SIG-M5 treated with dmso at 0.1 percent for 504 hours (cell line): ENCODE data around the gene SMTNL2.
"Not testable (repeated sequence)": the region's sequence is repeated elsewhere in the genome, so short reads cannot be mapped to it uniquely, and the experiment has no call there.

Source experiments
- DNase-seq: peaks from one replicate; lab custom pipeline; 2025; ENCODE audit not compliant: unreplicated experiment; lab: John Stamatoyannopoulos, UW

The SMTNL2 gene

DNA sequence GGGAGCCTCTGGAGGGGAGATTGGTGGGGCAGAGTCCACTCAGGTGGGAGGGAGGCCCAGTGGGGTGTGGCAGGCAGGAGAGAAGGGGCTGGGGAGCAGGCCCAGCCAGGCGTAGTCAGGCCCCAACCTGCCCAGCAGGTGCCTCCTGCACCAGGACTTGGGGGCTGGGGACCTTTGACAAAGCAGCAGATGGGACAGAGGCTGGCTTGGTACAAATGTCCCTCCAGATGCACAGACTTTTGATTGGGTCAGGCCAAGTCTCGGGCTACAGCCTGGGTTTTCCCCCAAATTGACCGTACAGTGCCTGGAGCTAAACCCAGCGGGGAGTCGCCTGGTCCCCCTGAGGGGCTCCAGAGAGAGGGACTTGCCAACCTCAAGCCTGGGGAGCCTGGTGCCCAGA is 24.4 kb upstream of the SMTNL2 start:
- DNase-seq = no peak

DNA sequence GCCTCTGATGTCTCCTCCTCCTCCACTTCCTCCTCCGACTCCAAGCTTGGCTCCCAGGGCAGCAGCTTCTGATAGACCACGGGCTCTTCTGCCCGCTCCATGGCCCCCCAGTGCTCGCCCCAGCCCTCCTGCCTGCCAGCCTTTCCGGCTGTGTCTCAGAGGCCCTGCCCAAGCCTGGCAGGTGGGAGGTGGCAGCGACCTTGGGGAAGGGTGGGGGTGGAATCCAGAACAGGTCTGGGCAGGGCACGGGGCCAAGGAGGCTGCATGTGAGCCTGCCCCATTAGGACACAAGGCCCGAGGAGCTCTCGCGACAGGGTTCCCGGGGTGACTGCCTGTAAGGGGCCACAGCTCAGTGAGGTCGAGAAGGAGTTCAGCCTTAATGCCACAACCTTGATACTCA is 23.9 kb upstream of the SMTNL2 start, which contains the start of gene GGT6:
Gene GGT6, minus strand, starts transcription at position 157 of the 400 bp plus-strand sequence. Its CDS starts 56 bp downstream, at position 101.
- no peak for DNase-seq

DNA sequence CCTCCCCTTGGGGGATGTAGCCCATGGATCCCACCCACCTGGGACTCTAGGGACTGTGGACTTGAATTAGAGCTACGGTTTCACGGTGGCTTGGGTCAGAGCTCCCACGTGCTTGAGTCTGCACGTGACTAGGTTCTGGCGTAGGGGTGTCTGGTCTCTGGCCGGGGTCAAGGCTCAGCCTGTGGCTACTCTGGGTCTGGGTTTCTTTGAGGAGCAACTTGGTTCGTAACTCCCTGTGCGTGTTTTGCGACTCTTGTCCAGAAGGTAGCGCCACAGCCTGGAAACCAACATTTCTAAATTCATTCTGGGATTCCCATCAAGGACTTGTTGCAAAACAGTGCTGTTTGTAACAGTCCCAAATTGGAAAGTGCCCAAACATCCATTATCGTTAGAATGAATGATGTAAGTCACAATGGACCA is 23.5 kb upstream of the SMTNL2 start:
- DNase-seq = no peak

GRCh38 chr17:4562015-4562969 is 22.0 kb upstream of the SMTNL2 start:
- no peak for DNase-seq

GRCh38 chr17:4565209-4566141 is 18.9 kb upstream of the SMTNL2 start:
- peak; percentile 83 for DNase-seq

DNA sequence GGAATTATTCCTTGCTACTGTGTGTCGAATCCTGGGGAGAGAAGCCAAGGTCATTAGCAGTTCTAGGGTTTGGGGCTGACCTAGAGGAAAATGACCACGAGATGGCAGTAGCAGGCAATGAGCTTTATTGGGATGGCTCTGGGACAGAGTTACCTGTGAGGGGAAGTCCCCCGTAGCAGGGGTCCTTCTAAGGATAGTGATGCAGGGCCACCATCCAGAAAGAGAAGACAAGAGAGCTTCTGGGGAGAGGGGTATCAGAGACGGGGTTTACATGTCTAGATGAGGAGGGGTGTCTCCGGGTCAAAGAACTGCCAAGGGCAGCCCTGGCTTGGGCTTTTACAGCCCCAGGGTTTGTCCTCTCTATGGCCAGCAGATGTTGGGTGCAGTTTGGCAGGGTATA is 17.5 kb upstream of the SMTNL2 start:
- peak; percentile 26 for DNase-seq

DNA sequence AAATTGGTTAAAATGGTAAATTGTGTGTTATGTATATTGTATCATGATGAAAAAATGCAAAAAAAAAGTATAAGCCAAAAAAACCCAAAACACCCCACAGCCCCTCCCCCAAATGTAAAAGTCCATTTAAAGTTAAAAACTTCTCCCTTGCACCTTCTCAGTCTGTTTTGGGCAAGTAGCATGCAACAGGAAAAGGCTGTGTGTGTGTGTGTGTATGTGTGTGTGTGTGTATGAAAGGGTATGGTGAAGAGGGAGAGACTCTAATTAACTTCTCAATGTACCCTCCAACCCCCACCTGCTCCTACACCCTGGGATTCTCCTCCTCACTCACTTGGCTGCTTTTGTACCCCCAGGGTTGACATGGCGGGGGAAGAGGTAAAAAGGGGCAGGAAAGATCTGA is 14.7 kb upstream of the SMTNL2 start:
- DNase-seq = no peak

DNA sequence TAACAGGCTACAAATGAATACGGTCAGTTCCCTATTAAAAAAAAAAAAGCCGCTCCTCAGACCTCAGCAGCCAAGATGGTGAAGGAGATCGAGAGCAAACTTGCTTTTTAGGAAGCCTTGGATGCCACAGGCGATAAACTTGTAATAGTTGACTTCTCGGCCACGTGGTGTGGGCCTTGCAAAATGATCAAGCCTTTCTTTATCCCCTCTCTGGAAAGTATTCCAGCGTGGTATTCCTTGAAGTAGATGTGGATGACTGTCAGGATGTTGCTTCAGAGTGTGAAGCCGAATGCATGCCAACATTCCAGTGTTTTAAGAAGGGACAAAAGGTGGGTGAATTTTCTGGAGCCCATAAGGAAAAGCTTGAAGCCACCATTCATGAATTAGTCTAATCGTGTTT is 12.2 kb upstream of the SMTNL2 start:
- no peak for DNase-seq

DNA sequence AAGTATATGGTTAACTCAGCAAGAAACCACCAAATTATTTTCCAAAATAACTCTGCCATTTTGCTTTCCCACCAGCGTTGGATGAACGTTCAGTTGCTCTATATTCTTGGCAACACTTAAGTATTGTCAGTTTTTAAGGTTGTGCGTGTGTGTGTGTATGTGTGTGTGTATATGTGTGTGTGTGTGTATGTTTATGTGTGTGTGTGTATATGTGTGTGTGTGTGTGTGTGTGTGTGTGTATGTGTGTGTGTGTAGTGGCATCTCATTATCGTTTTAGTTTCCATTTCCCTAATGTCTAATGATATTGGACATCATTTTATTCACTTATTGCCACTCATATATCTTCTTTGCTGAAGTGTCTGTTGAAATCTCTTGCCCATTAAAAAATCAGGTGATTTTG is 11.2 kb upstream of the SMTNL2 start:
- DNase-seq = no peak

DNA sequence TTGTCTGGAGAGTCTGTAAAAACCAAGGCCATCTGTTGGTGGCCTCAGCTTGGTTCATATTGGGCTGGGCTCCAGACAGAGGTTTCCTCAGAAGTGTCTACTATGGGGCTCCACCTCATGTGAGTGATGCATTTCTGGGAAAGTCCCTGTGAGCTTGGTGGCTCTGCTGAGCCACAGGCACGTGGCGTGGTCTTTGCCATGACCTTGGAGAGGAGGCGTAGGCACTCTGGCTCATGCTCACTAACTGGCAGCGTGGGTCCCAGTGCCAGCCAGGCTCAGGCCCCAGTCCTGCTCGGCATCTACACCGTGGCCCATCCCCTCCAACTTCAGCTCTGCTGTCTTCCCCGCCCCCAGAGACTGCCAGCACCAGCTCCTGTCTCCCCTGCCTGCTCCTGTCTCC is 10.7 kb upstream of the SMTNL2 start:
- DNase-seq = no peak

DNA sequence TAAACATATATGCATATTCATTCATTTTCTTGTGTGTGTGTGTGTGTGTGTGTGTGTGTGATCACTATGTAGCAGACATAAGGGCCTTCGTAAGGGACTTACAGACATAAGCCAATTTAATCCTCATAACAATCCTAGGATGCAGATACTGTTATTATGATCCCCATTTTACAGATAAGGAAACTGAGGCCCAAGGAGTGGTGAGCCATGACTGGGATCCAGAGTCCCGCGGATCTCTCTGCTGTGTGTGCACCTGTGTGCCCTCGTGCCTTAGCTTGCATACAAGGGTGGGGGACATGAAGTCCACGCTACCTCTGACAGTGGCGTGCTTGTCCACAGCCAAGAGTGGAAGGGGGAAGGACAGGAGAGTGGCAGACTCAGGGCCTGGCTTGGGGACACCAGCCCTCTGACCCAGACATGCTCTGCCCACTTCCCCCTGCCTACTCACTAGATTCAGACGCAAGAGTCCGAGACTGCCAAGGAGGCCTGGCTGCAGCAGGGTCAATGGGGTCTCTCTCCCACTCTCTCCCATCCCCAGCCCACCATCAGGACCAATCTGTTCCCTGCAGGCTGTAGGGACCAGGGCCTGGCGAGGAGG is 9.8 kb upstream of the SMTNL2 start:
- DNase-seq = no peak

GRCh38 chr17:4576161-4576558 is 8.2 kb upstream of the SMTNL2 start:
- no peak for DNase-seq

GRCh38 chr17:4576729-4577322 is 7.5 kb upstream of the SMTNL2 start:
- DNase-seq = no peak

- DNase-seq = no peak
Measured at GRCh38 chr17:4577386-4577993, 6.8 kb upstream of the SMTNL2 start.

- not testable (repeated sequence) for DNase-seq
Measured at GRCh38 chr17:4578349-4578748, 6.0 kb upstream of the SMTNL2 start.

GRCh38 chr17:4579678-4580077 is 4.7 kb upstream of the SMTNL2 start:
- DNase-seq = no peak

DNA sequence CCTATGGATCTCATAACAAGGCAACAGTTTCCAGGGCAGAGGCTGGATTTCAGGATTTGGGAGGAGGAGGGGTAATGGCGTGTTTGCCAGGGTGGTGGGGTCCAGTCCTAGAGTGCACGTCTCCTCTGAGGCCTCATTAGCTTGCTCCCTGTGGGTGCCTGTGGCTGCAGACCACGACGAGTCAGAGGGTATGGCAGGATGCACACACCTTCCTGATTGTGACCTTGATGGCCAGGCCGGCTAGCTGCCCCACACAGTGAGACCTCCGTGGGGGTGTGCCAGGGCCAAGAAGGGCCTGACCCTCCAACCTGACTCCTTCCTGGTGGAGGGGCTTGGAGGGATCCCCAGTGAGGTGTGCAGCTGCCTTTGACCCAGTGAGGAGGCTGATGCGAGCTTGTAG is 4.0 kb upstream of the SMTNL2 start:
- DNase-seq = no peak

GRCh38 chr17:4582101-4582501 is 2.2 kb upstream of the SMTNL2 start:
- no peak for DNase-seq

- no peak for DNase-seq
Measured at GRCh38 chr17:4582691-4583090, 1.6 kb upstream of the SMTNL2 start.

- DNase-seq = no peak
Measured at GRCh38 chr17:4583206-4583605, 1.1 kb upstream of the SMTNL2 start.

DNA sequence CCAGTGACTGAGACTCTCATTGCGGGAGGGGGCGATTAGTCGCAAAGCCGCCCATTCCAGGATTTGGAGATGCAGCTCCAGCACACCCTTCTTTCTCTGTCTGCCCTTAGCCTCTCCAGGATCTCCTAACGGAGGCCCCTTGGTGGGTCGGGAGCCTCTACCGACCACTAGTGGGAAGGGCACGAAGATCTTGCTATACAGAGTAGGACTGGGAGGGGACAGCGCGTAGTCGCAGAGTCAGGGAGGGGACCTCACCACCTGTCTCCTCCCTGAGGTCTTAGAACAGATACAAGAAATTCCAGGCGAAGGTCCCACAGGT is 588 bp upstream of the SMTNL2 start:
- peak; percentile 34 for DNase-seq
